A673 (cell line): ENCODE measurements around the gene EFCAB8. TPM values are rescaled to one million over a fixed set of nuclear protein-coding genes. Genes with fewer than 3 reads are reported as not detected.

Source experiments
- BruUV-seq: library from RNA; stranded (reverse); fragments of 400-500 nt; replicated peaks from 2 replicates; lab custom pipeline; 2021; lab: Mats Ljungman, UMichigan
- CTCF ChIA-PET: fragments of 300-600 bp; sonication (Branson Sonifier 250); formaldehyde crosslinking; loops from one replicate; lab custom pipeline; 2022; ENCODE audit warnings: antibody characterized with exemption; lab: Charles Lee
- POLR2A ChIA-PET: fragments of 300-600 bp; sonication (Branson Sonifier 250); formaldehyde crosslinking; loops from one replicate; lab custom pipeline; 2022; ENCODE audit warnings: antibody characterized with exemption; ENCODE audit not compliant: low non-redundant PET; lab: Charles Lee
- DNase-seq: peaks from one replicate; pipeline ENCODE4 v3.0.0-alpha.2; 2015; ENCODE audit warnings: low spot score
- H3K27ac ChIP-seq: fragments of 200-600 bp; sonication (generic); 2 replicates; pipeline ENCODE4 v1.5.1; 2016; ENCODE audit warnings: mixed run types, low read depth, mild to moderate bottlenecking, mixed read lengths, antibody characterized with exemption, low read length; ENCODE audit not compliant: poor library complexity, severe bottlenecking
- H3K27me3 ChIP-seq: fragments of 200-600 bp; sonication (generic); replicated peaks from 2 replicates; pipeline ENCODE4 v1.6.1; 2017; ENCODE audit warnings: mixed run types, low read depth, mild to moderate bottlenecking, mixed read lengths, antibody characterized with exemption, low read length; ENCODE audit not compliant: insufficient read depth, poor library complexity
- H3K36me3 ChIP-seq: fragments of 200-600 bp; sonication (generic); 2 replicates; pipeline ENCODE4 v1.6.1; 2016; ENCODE audit warnings: mixed run types, mild to moderate bottlenecking, mixed read lengths, antibody characterized with exemption, low read length; ENCODE audit not compliant: insufficient read depth, poor library complexity, severe bottlenecking
- H3K4me1 ChIP-seq: fragments of 200-600 bp; sonication (generic); 2 replicates; pipeline ENCODE4 v1.6.1; 2017; ENCODE audit warnings: mixed run types, mild to moderate bottlenecking, mixed read lengths, antibody characterized with exemption, low read length; ENCODE audit not compliant: insufficient read depth, poor library complexity, severe bottlenecking
- H3K4me3 ChIP-seq: fragments of 200-600 bp; sonication (generic); 2 replicates; pipeline ENCODE4 v1.5.1; 2016; ENCODE audit warnings: low read depth, mixed run types, mild to moderate bottlenecking, mixed read lengths, low read length; ENCODE audit not compliant: poor library complexity, severe bottlenecking
- H3K9me3 ChIP-seq: fragments of 200-600 bp; sonication (generic); 2 replicates; pipeline ENCODE4 v1.6.1; 2016; ENCODE audit warnings: mixed run types, low read depth, mild to moderate bottlenecking, mixed read lengths, antibody characterized with exemption, low read length; ENCODE audit not compliant: poor library complexity, severe bottlenecking
- CTCF ChIP-seq: fragments of 300-800, 200-600 bp; sonication (generic); conservative IDR thresholded peaks from 2 replicates; pipeline ENCODE4 v1.5.1; 2017; ENCODE audit warnings: low read depth, mild to moderate bottlenecking, antibody characterized with exemption, low read length, moderate library complexity, mixed read lengths
- EZH2 ChIP-seq: fragments of 200-600 bp; sonication (generic); IDR thresholded peaks from 2 replicates; pipeline ENCODE4 v1.6.1; 2017; ENCODE audit warnings: borderline replicate concordance, low read depth, mild to moderate bottlenecking, mixed read lengths, antibody characterized with exemption, low read length; ENCODE audit not compliant: poor library complexity, severe bottlenecking
- intact Hi-C: fragments of 100-400 bp; cut with micrococcal nuclease; formaldehyde crosslinking; loops from one replicate; pipeline ENCODE4 v1.10.0; 2022; ENCODE audit not compliant: unreplicated experiment
- total RNA-seq: library from RNA; stranded (reverse); gene quantifications from 2 replicates; pipeline ENCODE4 v1.2.3, GENCODE V29; 2021

Gene EFCAB8
- total RNA-seq, 1 experiment from 2014 or later: not detected

DNA sequence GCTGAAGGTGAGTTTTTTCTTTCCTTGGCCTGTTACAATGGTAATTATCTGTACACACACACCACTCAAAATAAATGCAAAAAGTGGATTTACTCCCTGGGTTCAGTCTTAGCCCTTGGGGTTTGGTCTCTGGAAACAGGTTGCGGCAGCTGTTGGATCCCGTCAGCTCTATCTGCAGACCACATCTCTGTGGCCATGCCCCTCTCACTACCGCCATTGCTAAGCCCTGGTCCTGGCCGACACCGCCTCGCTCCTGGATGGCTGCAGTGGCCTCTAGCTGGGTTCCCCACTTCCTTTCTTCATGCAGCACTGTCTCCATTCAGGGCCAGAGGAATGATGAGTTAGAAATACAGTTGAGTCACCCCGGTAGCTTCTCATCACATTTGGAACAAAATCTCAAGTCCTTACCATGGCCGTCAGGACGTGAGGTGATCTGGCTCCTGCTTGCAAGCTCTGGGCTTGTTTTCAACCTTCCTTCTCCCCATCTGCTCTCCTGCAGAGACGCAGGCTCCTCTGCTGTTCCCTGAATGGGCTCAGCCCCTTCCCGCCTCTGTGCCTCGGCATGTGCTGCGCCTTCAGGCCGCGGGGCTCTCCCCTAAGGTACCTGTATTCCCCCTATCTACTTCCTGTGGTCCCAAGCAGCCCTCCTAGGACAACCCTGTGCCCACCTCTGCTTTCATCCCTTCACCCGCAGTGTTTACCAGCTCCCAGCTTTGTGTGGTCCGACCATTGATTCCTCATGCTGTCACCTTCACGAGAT, 38.0 kb downstream of the EFCAB8 start:
- POLR2A ChIA-PET: no interaction called here
- BruUV-seq: no TSS peak
- intact Hi-C loops: no loop called here
- H3K4me3 ChIP-seq: no peak overlapping the region
- TF ChIP-seq EZH2 (no peak), CTCF (no peak)
- no peaks in the 10 kb centered on the region for H3K27me3 ChIP-seq
- CTCF ChIA-PET: no interaction called here
- no peaks in the 10 kb centered on the region for H3K9me3 ChIP-seq
- H3K27ac ChIP-seq: no peak overlapping the region
- DNase-seq: no peak
- H3K4me1 ChIP-seq: no peaks in the 10 kb centered on the region
- H3K36me3 ChIP-seq: no peaks in the 10 kb centered on the region

DNA sequence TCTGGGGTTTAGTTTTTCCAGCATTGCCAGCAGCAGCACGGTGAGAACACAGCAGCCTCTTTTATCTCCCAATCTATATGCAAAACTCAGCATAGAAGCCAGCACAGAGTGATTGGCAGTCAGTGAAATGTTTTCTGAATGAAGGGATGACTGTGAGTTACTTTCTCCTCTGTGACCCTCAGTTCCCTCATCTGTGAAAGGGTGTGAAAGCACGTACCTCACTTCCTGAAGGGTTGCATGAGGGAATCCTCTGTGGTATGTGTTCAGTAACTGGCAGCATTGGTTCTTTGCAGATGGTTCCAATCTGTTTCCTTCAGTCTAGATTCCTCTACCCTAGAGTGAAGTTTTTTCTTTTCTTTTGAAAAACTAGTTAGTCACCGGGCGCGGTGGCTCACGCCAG, 40.0 kb downstream of the EFCAB8 start:
- Histone ChIP-seq H3K27ac (no peak overlapping the region), H3K27me3 (no peaks in the 10 kb centered on the region), H3K4me3 (no peak overlapping the region), H3K9me3 (no peaks in the 10 kb centered on the region), H3K4me1 (no peaks in the 10 kb centered on the region), H3K36me3 (no peaks in the 10 kb centered on the region)
- BruUV-seq: no TSS peak
- no peak for TF ChIP-seq EZH2
- no peak for TF ChIP-seq CTCF
- DNase-seq: no peak
- POLR2A ChIA-PET: no interaction called here
- intact Hi-C loops: no loop called here
- CTCF ChIA-PET: no interaction called here

DNA sequence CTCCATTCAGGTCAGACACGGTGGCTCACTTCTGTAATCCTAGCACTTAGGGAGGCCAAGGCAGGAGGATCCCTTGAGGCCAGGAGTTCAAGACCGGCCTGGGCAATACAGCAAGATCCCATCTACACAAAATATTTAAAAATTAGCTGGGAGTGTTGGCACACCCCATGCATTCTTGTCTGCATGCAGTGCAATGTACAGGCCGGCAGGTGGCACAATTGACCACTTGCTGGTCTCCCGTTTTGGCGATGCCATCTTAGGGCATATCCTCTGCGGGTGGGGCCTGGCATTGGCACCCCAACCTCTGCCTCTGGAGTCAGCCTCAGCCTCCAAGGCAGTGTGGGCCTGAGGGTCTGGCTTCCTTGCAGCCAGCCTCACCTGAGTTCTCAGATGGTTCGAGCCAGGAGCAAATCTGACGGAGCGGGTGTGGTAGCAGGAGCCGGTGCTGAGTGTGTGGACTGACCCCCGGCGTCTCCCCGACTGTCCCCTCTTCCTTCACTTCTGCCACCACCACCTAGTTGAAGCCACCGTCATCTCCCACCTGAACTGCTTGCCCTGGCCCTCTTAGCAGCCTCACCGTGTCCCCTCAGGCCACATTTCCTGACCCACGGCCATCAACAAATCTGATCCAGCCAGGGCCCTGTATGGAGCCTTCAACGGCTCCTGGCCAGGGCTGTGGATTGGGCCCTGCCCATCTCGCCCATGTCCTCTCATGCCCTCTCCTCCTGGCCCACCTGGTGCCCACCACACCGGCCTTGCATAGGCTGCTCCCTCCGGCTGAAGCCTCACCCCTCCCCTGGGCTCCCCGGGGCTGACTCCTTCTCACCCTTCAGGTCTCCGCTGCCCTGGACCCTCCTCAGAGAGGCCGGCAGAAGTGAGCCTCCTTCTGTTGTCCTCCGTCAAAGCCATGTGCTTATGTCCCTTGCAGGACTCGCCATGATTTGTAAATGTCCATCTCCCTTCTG, 44.0 kb downstream of the EFCAB8 start:
- H3K27ac ChIP-seq: no peak overlapping the region
- H3K9me3 ChIP-seq: no peaks in the 10 kb centered on the region
- peak; percentile 61 for DNase-seq
- intact Hi-C loops: loop anchor here (1.0 to 2.0 kb wide), 4 partner anchors 44 to 397 kb away; no protein-coding TSS in a partner anchor
- peak; percentile 90 for TF ChIP-seq CTCF
- TF ChIP-seq EZH2: no peak
- CTCF ChIA-PET: interaction anchor here (0.6 to 1.2 kb wide), 3 partner anchors 22 to 43 kb away, joined by 3 to 6 read pairs (median 3); no protein-coding TSS in a partner anchor
- no TSS peak for BruUV-seq
- no peaks in the 10 kb centered on the region for H3K27me3 ChIP-seq
- no peak overlapping the region for H3K4me3 ChIP-seq
- POLR2A ChIA-PET: no interaction called here
- no peaks in the 10 kb centered on the region for H3K4me1 ChIP-seq
- no peaks in the 10 kb centered on the region for H3K36me3 ChIP-seq
